Thyroid gland (tissue), 4 donors: ENCODE data around the gene FMC1.

Source experiments
- POLR2A ChIP-seq, 2 donors: fragments of 450-650 bp; IDR thresholded peaks; one replicate each; pipeline ENCODE4 v1.6.1; 2017; ENCODE audit warnings: antibody characterized with exemption in 2 of 2, mild to moderate bottlenecking in 2 of 2, moderate library complexity in 1 of 2
- TF ChIP-seq, protein P1 (sequence below), 6 experiments: fragments of 200-600 bp in 3 of 6; fragments of 450-650 bp in 3 of 6; sonication (generic) in 3 of 6; IDR thresholded peaks; one replicate each; pipeline ENCODE4 v1.5.1; 2016 to 2019; ENCODE audit warnings: antibody characterized with exemption in 6 of 6, mild to moderate bottlenecking in 2 of 6, inconsistent platforms in 1 of 6, moderate library complexity in 1 of 6

GRCh38 chr7:139340037-139340807 lies 915 bp upstream of the FMC1 start:
- TF ChIP-seq POLR2A (IDR thresholded peaks at IDR 0.05): peak in 1 of 2 donors; percentile 75
- TF ChIP-seq, protein P1, sequence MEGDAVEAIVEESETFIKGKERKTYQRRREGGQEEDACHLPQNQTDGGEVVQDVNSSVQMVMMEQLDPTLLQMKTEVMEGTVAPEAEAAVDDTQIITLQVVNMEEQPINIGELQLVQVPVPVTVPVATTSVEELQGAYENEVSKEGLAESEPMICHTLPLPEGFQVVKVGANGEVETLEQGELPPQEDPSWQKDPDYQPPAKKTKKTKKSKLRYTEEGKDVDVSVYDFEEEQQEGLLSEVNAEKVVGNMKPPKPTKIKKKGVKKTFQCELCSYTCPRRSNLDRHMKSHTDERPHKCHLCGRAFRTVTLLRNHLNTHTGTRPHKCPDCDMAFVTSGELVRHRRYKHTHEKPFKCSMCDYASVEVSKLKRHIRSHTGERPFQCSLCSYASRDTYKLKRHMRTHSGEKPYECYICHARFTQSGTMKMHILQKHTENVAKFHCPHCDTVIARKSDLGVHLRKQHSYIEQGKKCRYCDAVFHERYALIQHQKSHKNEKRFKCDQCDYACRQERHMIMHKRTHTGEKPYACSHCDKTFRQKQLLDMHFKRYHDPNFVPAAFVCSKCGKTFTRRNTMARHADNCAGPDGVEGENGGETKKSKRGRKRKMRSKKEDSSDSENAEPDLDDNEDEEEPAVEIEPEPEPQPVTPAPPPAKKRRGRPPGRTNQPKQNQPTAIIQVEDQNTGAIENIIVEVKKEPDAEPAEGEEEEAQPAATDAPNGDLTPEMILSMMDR (IDR thresholded peaks at IDR 0.05): peak; percentile 18 to 79 (median 65)
